ENCODE results near the gene LENG1.

LENG1 gene

GRCh38 chr19:54115109-54116063 is 44.1 kb downstream of the LENG1 start, which contains the start of the genes PRPF31 and TFPT (continued):
- no peak for TF ChIP-seq ZNF280C (tag by site-specific recombination; IDR thresholded peaks at IDR 0.05)
- TF ChIP-seq PATZ1 (tag by site-specific recombination; IDR thresholded peaks at IDR 0.05), result peak; percentile 92
- TF ChIP-seq ZFP69B (tag by site-specific recombination; IDR thresholded peaks at IDR 0.05), result peak; percentile 73
- no peak for TF ChIP-seq ZNF155 (tag by site-specific recombination; IDR thresholded peaks at IDR 0.05)
- no peak for TF ChIP-seq ZNF658 (tag by site-specific recombination; IDR thresholded peaks at IDR 0.05)
- TF ChIP-seq SP3 (tag by site-specific recombination; IDR thresholded peaks at IDR 0.05), result peak; percentile 97
- TF ChIP-seq ZBTB21 (tag by site-specific recombination; IDR thresholded peaks at IDR 0.05), result peak; percentile 60; the same call in 1 of the 2 replicates
- TF ChIP-seq ZNF341 (tag by site-specific recombination; IDR thresholded peaks at IDR 0.05; ENCODE audit: low read depth), result no peak
- no peak; the same call in 1 of the 2 replicates for TF ChIP-seq BCL11B (tag by site-specific recombination; IDR thresholded peaks at IDR 0.05; ENCODE audit: low read depth)
- TF ChIP-seq ZNF488 (tag by site-specific recombination; IDR thresholded peaks at IDR 0.05), result no peak
- TF ChIP-seq ZNF416 (tag by site-specific recombination; IDR thresholded peaks at IDR 0.05), result no peak
- TF ChIP-seq GFI1B (tag by site-specific recombination; IDR thresholded peaks at IDR 0.05), result no peak; the same call in 1 of the 2 replicates
- TF ChIP-seq SCRT1 (tag by site-specific recombination; IDR thresholded peaks at IDR 0.05; ENCODE audit: borderline replicate concordance), result no peak
- no peak for TF ChIP-seq ZNF768 (tag by site-specific recombination; IDR thresholded peaks at IDR 0.05)
- TF ChIP-seq ZNF513 (tag by site-specific recombination; IDR thresholded peaks at IDR 0.05), result peak; percentile 40; the same call in 1 of the 2 replicates
- TF ChIP-seq ZNF138 (tag by site-specific recombination; IDR thresholded peaks at IDR 0.05; ENCODE audit: borderline replicate concordance), result no peak
- TF ChIP-seq ZSCAN18 (tag by site-specific recombination; IDR thresholded peaks at IDR 0.05), result peak; percentile 67; the same call in 1 of the 2 replicates
- 0 out of 2 replicates have a peak, but pooled peaks have one; percentile 57 for TF ChIP-seq ZNF600 (tag by site-specific recombination; IDR thresholded peaks at IDR 0.05)
- no peak; the same call in 1 of the 2 replicates for TF ChIP-seq ZNF148 (tag by site-specific recombination; IDR thresholded peaks at IDR 0.05; ENCODE audit: borderline replicate concordance)
- TF ChIP-seq ZNF530 (tag by site-specific recombination; IDR thresholded peaks at IDR 0.05; ENCODE audit: low read depth), result no peak
- TF ChIP-seq WT1 (tag by site-specific recombination; IDR thresholded peaks at IDR 0.05), result peak; percentile 48; the same call in 1 of the 2 replicates
- TF ChIP-seq ZNF423 (tag by site-specific recombination; IDR thresholded peaks at IDR 0.05), result no peak
- TF ChIP-seq ZNF514 (tag by site-specific recombination; IDR thresholded peaks at IDR 0.05), result no peak
- TF ChIP-seq ZNF169 (tag by site-specific recombination; IDR thresholded peaks at IDR 0.05), result no peak
- no peak for TF ChIP-seq ZNF354C (tag by site-specific recombination; IDR thresholded peaks at IDR 0.05; ENCODE audit: borderline replicate concordance, low read depth)
- TF ChIP-seq ZNF221 (tag by site-specific recombination; IDR thresholded peaks at IDR 0.05; ENCODE audit: borderline replicate concordance), result no peak
- TF ChIP-seq KLF10 (tag by site-specific recombination; IDR thresholded peaks at IDR 0.05), result 0 out of 2 replicates have a peak, but pooled peaks have one; percentile 28
- TF ChIP-seq ZIC2 (tag by site-specific recombination; IDR thresholded peaks at IDR 0.05), result peak; percentile 70
